Endometrium (tissue), 2 donors: Measurements from ENCODE around the gene HIVEP3.

Experiments
- FAIRE-seq: peaks from 2 replicates; lab custom pipeline; 2012; peaks lifted over from hg19 to GRCh38; lab: Jason Lieb, UNC
- donor health status: control.
- donor health status: control.

HIVEP3 gene

GRCh38 chr1:41461790-41462679 is 456.7 kb downstream of the HIVEP3 start:
- no peak for FAIRE-seq

- FAIRE-seq = no peak
Measured at GRCh38 chr1:41456847-41457540, 461.7 kb downstream of the HIVEP3 start.
